HG03354 (cell line): ENCODE data around the gene ZFYVE16.
"Not testable (repeated sequence)": the region's sequence is repeated elsewhere in the genome, so short reads cannot be mapped to it uniquely, and the experiment has no call there.

Experiments
- ATAC-seq: cut with Tn5 transposase; IDR thresholded peaks from one replicate; pipeline ENCODE4 v1.9.1; 2021; ENCODE audit warnings: mild to moderate bottlenecking; ENCODE audit not compliant: unreplicated experiment, poor library complexity, severe bottlenecking

ZFYVE16 gene

GRCh38 chr5:80481019-80481893 lies 73.4 kb downstream of the ZFYVE16 start:
- ATAC-seq: no peak

DNA sequence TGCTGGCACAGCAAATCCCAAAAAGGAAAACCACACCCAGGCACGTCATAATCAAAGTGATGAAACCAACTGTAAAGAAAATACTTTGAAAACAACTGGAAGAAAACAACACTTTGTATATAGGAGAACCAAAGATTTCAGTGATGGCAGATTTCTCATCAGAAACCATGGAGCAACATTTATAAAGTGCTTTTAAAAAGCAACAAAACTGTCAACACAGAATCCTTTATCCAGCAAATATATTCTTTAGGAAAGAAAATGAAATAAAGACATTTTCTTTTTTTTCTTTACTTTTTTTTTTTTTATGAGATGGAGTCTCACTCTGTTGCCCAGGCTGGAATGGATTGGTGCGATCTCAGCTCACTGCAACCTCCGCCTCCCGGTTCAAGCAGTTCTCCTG lies 74.7 kb downstream of the ZFYVE16 start:
- ATAC-seq: no peak

DNA sequence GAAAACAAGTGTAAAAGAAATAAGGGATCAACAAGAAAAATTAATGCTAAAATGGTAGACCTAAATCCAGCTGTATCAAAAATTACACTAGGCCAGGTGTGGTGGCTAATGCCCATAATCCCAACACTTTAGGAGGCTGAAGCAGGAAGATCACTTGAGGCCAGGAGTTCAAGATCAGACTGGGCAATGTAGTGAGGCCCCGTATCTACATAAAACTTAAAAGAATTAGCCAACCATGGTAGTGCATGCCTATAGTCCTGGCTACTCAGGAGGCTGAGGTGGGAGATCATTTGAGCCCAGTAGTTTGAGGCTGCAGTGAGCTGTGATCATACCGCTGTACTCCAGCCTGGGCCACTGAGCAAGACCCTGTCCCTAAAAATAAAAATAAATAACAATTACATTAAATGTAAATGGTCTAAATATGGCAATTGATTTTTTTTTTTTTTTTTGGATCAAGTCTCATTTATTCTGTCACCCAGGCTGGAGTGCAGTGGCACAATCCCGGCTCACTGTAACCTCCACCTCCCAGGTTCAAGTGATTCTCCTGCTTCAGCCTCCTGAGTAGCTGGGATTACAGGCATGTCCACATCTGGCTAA lies 75.9 kb downstream of the ZFYVE16 start:
- no peak for ATAC-seq

DNA sequence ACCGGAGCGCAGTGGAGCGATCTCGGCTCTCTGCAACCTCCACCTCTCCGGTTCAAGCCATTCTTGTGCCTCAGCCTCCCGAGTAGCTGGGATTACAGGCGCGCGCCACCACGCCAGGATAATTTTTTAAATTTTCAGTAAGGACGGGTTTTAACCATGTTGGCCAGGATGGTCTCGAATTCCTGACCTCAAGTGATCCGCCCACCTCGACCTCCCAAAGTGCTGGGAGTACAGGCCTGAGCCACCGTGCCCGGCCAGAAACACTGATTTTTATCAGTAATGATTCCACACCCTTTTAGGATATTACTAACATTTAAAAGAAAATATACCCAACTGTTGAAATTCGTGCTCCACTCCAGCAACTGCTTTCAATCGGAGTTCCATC lies 79.6 kb downstream of the ZFYVE16 start:
- ATAC-seq: no peak

- ATAC-seq: peak; percentile 89
Measured at GRCh38 chr5:80487829-80488721, 80.2 kb downstream of the ZFYVE16 start, which contains the start of gene FAM151B. Gene FAM151B (plus strand): TSS chr5:80488100. CDS start chr5:80488124, 24 bp downstream.

DNA sequence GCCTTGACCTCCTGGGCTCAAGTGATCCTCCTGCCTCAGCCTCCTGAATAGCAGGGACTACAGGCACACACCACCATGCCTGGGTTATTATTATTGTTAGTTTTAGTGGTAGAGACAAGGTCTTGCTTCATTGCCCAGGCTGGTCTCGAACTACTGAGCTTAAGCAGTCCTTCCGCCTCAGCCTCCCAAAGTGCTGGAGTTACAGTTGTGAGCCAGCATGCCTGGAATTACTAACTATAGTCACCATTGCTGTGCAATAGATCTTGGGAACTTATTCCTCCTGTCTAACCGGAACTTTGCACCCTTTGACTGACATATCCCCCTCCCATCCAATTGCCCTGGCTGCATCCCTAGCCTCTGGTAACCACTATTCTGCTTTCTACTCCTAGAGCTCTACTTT lies 83.4 kb downstream of the ZFYVE16 start:
- ATAC-seq: no peak

- ATAC-seq: no peak
Measured at GRCh38 chr5:80492741-80493140, 84.9 kb downstream of the ZFYVE16 start.

DNA sequence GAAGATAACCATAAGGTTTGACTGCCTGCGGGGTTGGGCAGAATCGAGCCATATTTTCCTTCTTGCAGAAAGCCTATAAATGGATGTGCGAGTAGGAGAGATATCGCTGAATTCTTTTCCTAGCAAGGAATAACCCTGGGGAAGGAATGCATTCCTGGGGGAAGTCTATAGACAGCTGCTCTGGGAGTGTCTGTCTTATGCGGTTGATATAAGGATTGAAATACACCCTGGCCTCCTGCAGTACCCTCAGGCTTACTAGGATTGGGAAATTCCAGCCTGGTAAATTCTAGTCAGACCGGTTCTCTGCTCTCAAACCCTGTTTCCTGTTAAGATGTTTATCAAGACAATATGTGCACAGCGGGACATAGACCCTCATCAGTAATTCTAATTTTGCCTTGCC lies 85.6 kb downstream of the ZFYVE16 start:
- not testable (repeated sequence) for ATAC-seq

DNA sequence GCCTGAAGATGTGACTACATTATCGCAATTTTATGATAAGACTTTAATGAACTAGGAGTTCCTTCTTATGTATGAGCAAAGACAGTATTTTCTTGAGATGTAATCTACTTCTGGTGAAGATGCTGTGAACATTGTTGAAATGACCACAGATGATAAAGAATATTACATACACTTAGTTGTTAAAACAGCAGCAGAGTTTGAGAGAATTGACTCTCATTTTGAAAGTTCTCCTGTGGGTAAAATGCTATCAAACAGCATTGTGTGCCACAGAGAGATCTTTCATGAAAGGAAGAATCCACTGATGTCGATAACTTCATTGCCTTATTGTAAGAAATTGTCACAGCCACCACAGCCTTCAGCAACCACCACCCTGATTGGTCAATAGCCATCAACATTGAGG lies 88.0 kb downstream of the ZFYVE16 start:
- no peak for ATAC-seq

DNA sequence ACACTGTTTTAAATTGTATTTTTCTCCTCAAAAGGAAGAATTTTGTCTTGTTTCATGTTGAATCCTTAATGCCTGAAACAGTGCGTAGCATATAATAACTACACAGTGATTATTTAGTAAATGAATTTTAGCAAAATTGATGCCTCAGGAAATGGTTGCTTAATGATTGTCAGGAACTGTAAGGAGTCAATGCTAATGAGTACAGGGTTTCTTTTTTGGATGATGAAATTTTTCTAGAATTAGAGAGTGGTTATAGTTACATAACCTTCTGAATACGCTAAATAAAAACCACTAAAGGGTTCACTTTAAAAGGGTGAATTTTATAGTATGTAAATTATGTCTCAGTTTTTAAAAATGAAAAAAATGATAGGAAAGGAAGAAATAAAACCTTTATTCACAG lies 94.9 kb downstream of the ZFYVE16 start:
- ATAC-seq: no peak

- no peak for ATAC-seq
Measured at GRCh38 chr5:80503641-80504040, 95.8 kb downstream of the ZFYVE16 start.

DNA sequence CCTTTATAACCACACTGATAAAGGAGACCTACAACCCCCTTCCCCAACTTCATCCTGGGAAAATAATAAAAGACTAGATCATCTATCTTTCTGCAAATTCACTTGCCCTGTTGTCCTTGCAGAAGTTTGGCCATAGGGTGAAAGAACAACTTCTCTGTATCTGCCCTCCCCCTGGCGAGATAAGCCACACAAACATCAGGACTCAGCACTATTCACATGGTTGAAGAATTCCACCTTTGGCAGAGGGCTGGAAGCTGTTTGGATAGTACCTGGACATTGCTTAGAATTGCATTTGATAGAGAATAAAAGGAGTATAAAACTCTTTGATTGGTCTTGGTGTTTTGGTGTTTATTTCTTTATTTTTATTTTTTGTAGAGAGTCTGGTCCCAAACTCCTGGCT lies 97.0 kb downstream of the ZFYVE16 start:
- ATAC-seq: no peak

DNA sequence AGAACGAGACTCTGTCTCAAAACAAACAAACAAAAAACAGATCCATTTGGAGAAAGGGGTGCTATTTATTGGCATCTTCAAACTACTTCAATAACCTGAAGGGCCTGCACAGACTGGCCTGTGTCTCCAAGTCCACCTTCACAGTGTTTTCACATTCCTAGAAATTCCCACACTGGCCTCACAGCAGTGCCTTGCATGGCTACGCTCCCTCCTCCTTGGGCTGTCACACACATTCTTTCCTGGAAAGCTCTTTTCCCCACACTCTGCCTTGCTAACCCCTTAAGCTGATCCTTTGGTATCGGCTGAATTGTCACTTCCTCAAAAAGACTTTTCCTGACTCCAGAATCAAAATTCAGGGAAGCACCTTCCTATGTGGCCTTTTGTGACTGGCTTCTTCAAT lies 99.8 kb downstream of the ZFYVE16 start:
- no peak for ATAC-seq

DNA sequence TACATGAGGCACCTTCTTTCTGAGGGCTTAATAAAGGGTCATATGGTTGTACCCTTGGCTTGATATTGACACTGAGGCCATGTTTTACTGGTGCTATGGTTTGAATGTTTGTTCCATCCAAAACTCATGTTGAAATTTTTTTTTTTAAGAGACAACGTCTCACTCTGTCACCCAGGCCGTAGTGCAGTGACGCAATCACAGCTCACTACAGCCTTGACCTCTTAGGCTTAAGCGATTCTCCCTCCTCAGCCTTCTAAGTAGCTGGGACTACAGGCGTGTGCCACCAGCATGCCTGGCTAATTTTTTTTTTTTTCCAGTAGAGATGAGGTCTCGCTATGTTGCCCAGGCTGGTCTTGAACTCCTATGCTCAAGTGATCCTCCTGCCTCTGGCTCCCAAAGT lies 101.0 kb downstream of the ZFYVE16 start:
- no peak for ATAC-seq

GRCh38 chr5:80509362-80509761 lies 101.5 kb downstream of the ZFYVE16 start:
- no peak for ATAC-seq

- ATAC-seq: peak; percentile 75
Measured at GRCh38 chr5:80516826-80517225, 109.0 kb downstream of the ZFYVE16 start.
